Stimulated activated CD8-positive, alpha-beta memory T cell treated with anti-CD3 and anti-CD28 coated beads, Interleukin-4, amount 100 ng/mL, for 24 hours (primary cell): ENCODE data around the gene CDH4.
"Not testable (repeated sequence)": the region's sequence is repeated elsewhere in the genome, so short reads cannot be mapped to it uniquely, and the experiment has no call there.

Source experiments
- DNase-seq: peaks from one replicate; pipeline ENCODE4 v3.0.0-alpha.2; 2020; ENCODE audit warnings: low read depth

CDH4 gene

DNA sequence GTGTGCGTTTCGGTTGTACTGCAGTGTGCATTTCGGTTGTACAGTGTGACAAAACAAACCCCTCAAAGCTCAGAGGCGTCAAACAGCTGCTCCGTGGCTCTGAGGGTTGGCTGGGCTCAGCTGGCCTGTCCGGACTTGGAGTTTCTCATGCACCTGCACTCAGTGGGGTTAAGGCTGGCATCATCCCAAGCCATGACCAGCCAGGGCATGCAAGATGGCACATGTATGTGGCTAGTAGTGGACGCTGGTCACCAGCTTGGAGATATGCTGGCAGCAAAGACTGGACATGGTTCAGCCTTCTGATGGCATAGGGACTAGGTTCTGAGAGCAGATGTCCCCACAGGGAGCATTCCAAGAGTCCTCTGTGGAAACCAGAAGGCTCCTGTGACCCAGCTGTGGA lies 187.2 kb downstream of the CDH4 start:
- no peak for DNase-seq

DNA sequence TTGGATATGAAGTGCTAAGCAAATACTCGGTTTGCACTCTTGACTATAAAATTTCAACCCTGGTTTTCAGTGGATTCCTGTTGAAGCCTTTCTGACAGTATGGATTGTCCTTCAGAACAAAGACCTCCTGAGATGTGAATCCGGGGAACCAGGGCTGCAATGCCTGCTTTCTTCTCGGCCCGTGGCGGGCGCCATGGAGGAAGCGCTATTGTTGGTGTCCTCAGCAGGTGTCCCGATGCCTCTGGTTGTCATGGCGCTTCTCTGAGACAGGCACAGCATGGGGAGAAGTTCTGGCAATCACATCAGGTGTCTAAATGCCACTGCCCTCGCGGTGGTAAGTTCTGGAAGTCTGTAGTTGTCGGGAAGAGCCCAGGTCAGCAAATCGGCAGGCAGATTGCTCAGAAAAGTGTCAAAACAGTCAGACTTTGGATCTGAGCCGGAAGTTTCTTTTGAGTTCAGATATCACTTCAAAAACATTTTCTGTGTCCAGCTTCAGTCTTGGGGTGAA lies 188.5 kb downstream of the CDH4 start:
- DNase-seq, result no peak

DNA sequence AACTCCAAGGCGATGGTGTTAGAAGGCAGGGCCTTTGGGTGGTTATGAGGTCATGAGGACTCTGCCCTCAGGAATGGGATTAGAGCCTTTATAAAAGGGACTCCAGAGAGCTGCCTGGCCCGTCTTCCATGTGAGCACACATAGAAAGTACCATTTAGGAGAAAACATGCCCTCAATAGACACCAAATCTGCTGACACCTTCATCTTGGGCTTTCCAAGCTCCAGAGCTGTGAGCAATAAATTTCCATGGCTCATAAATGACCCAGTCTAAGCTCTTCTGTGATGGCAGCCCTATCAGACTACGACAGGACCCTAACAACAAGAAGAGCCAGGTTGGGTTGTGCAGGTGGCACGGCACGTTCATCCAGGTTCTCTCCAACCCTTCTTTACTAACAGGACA lies 189.5 kb downstream of the CDH4 start:
- DNase-seq, result no peak

DNA sequence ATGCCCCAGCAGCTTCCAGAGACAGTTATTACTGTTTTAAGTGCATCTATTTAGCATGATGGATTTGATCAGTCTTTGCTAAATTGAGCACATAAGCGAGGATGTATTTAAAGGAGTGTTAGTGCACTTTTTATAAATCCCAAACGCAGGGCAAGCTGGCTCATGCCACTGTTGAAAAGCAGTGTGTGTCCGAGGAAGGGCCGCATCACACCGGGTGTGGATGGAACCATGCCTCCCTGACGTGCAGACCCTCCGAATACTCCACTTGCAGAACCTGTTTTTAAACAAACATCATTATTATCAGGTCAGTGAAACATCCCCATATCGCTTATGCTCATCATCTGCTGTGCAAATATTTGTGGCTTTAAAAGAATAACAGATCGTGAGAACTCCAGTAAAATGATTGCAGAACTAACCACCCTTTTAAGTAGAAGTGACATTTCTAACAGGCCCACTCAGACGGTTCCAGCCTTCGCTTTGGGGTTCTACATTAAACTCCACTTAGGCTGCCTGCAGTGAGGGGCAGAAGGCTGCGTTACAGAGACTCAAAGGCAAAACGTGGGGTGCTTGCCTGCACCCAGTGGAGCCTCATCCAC lies 190.1 kb downstream of the CDH4 start:
- DNase-seq, result no peak

DNA sequence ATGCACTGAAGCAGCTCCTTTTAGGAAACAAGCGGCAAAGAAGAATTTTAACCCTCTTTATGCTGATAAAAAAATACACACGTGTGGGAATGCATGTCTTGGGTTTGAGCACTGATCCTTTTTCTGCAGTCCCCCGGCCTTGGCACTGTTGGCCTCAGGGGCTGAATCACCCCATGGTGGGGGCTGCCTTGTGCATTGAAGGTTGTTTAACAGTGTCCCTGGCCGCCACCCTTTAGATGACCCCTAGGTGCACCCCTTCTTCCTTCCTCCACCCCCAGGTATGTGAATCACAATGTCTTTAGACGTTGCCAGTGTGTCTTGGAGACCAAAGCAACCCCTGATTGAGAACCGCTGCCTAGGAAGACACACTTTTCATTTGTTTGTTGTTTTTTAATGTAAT lies 190.7 kb downstream of the CDH4 start:
- DNase-seq, result no peak

DNA sequence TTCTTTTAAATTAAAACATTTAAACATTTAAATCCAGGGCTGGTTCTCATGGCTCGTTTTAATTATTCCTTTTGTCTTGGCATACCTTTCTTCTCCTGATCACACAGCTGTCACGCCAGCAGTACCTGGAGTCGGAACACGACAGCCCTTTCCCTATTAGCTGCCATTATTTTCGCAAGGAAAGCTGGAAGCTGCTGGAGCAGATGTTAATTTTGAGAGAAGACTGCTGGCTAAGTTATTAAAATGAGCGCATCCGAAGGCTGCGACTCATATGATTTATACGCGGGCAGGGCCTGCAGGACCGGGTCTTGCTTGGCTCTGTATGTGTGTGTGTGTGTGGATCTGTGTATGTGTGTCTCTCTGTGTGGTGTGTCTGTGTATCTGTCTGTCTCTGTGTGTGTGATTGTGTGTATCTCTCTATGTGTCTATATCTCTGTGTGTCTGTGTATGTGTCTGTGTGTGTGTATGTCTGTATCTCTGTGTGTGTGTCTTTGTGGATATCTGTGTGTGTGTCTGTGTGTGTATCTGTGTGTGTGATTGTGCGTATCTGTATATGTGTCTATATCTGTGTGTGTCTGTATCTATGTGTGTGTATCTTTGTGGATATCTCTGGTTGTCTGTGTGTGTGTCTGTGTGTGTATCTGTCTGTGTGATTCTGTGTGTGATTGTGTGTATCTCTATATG lies 191.5 kb downstream of the CDH4 start:
- DNase-seq, result no peak

DNA sequence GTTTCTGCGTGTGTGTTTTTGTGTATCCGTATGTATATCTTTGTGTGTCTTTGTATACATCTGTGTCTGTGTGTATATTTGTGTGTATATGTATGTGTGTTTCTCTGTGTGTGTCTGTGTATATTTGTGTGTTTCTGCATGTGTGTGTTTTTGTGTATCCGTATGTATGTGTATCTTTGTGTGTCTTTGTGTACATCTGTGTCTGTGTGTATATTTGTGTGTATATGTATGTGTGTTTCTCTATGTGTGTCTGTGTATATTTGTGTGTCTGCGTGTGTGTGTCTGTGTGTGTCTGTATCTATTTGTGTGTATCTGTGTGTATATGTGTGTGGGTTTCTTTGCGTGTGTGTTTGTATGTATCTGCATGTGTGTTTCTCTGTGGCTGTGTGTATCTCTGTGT lies 192.6 kb downstream of the CDH4 start:
- no peak for DNase-seq

DNA sequence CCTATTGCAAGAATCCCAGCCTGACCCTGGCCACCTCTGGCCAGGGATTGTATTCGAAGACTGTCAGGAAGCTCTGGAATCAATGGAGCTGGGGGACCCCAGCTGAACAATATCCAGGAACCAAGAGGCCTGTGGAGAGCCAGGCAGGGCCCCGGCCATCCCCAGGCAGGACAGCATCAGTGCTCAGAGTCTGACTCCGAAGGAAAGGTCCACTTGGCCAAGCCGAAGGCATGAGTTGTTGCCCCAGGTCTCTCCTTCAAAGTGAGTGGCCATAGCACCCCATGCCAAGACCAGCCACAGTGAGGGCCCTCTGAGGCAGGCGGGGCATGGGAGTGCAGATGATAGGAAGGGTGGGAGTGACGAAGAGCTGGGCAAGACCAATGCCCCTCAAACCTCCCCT lies 193.1 kb downstream of the CDH4 start:
- no peak for DNase-seq

DNA sequence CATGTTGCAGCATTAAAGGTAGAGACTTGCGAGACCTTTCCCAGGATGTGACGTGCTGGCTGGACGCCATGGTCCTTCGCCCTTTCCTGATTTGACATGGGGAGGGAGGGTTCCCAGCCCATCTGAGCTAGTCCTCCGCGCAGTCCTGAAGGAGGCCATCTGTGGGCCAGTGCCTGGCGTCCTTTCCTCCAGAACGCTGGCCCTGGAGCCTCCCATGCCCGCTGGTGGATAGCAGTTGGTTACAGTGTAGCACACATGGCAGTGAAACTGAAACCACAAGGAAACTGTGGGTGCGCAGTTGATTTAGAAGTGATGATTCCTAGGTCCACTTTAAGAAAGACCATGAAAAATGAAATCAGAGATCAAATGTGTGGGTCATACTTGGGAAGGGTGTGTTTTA lies 193.7 kb downstream of the CDH4 start:
- DNase-seq, result no peak

DNA sequence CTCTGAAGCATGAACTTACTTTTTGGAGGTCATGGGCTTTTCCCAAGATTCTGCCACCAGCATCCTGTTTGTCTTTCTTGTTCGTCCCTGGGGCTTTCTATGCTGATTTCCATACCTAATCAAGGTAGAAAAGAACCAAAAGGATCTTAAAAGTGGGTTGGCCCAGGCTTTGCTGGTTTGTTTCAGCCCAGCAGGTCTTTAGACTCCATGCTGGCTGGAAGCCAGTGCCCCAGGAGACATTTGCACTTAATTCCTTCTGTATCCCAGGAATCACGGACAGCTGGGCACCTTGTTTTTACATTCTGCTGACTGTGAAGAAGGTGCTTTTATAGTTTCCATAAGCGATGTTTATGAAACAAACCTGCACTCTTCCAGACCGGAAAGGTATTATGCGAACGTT lies 195.9 kb downstream of the CDH4 start:
- no peak for DNase-seq

DNA sequence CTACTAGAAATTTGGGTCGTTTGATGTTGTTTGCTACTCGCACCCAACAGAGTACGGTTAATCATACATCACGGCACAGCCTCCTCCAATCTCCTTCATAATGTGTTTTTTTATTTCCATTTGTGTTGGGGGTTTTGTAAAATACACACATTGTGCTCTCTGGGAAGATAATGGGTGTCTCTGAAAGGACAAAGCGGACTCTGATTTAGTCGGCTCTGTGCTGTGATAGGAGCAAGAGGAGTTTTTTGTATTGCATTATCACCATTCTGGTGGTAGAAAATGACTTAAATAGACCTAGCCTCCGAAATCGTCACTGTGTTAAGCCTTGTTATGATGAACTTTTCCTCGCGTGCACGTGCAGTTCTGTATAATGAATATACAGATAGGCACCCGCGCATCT lies 196.3 kb downstream of the CDH4 start:
- no peak for DNase-seq

DNA sequence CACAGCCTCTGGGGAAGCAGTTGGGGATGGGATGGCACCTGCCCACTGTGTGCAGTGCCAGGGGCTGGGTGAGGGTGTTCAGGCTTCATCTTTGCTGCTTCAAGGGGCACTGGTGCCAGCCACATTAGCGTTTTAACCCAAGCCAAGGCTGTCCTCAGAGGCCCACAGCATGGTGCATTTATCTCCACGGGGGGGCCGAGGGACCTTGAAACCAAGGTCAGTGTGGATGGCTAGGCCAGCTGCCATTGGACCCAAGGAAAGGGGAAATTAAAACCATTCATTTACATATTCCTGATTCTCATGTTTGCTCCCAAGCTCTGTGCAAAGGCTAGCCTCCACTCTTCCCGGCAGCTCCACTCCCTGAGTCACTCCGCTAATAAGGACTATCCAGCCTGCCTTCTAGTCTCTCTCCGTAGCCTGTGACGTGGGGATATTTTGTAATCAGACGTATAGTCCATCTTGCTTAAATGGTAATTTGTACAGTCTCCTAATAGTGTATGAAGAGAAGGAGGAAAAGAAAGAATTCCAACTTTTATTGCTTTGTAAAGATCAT lies 197.1 kb downstream of the CDH4 start:
- no peak for DNase-seq

DNA sequence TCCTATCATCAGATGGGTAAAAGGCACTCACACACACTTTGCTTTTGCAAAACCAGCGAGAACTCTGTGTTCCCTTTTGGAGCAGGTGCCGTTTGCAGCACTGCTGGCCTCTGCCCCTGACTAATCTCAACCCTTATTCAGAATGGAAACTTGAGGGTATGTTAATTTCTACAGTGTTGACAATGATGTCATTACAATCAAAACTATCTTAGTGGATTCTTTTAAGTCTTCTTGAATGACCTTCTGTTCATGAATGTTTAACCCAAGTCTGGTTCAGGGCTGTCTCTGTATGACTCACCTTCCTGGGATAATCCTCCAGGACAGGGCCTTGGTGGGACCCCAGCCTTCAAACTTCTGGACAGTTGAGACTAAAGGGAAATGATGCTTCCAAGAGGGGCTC lies 197.9 kb downstream of the CDH4 start:
- DNase-seq, result no peak

DNA sequence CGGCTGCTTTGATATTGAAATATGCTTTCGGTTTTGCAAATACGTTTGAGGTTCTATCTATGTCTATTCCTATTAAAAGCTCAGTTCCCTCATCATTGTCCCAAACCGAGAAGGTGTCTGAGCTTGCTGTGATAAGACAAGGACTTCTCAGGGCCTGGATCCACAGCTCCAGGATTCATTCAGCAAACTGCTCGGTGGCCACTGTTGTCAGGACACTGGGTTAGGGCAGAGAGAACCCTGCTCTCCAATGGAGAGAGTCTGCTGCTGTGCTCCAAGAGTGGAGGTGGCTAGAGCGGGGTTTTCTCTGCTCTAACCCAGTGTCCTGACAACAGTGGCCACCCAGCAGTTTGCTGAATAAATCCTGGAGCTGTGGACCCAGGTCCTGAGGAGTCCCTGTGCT lies 198.5 kb downstream of the CDH4 start:
- no peak for DNase-seq

DNA sequence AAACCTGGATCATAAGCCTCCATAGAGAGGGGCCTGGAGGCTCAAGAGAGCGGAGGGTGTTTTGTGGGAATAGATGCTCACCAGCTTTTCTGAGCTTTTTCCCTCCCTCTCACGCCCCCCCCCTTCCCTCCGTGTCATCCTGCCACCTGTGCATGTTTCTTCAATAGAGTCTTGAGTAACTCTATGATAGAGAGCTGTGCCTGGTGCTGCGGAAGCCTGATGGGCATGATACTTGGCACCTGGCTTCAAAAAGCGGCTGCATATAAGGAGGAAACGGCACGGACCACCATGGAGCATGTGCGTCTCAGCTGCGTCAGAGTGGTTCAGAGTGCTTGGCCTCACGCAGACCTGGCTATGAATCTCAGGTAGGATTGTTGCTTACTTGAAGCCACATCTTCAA lies 198.9 kb downstream of the CDH4 start:
- no peak for DNase-seq

DNA sequence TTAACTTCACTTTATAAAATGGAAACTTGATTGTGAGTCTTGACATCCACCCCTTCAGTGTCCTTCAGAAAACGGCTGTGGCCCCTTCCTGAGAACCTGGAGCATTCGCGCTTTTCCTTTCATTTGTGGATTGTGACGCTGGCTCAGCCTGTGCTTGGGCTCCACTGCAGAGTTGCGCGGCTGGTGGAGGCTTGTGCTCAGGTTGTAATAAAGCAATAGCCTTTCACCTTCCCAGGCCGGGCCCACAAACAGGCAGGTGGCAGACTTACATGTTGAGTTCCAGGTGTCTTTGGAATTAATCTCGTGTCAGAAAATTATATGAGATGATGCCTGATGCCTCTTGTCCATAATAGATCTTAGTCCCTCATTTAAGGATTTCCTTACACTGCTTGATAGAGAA lies 199.9 kb downstream of the CDH4 start:
- no peak for DNase-seq

DNA sequence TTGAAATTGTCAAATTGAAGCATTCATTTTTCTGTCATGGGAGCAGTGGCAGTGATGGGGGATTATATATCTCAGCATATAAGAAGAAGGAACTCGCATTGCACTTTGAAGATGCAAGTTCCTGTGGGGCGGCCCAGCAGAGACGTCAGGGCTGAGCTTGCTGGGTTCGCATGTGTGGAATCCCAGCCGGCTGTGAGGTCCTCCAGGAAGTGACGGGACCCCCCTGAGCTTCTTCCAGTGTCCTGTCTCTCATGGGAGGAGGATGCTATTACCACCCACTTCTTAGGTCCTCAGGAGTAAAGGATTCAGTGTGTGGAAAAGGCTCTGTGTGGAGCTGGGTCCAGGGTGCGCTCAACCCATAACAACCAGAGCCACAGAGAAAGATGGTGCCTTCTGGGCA lies 201.2 kb downstream of the CDH4 start:
- no peak for DNase-seq

DNA sequence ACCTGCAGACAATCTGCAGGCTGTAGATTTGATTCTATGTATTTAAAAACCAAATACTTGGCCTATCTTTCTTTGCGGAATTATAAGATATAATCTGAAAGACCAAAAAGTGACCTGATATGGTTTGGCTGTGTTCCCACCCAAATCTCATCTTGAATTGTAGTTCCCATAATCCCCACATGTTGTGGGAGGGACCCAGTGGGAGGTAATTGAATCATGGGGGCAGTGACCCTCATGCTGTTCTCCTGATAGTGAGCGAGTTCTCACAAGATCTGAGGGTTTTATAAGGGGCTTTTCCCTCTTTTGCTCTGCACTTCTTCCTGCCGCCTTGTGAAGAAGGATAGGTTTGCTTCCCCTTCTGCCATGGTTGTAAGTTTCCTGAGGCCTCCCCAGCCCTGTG lies 201.6 kb downstream of the CDH4 start:
- DNase-seq, result not testable (repeated sequence)

DNA sequence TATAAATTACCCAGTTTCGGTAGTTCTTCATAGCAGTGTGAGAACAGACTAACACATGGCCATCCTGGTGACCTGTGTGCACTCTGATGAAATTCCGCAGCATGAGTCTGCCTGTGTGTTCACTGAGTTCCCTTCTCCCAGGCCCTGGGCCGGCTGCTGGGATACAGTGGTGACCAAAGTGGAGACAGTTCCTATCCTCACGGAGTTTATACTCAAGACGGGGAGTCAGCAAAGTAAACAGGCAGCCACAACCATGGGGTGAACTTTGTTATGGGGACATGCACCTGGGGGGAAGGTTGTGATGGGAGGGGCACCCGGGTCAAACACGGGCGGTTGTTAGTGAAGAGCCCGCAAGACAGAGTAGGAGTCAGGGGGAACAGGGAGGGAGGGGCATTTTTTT lies 202.0 kb downstream of the CDH4 start:
- no peak for DNase-seq

DNA sequence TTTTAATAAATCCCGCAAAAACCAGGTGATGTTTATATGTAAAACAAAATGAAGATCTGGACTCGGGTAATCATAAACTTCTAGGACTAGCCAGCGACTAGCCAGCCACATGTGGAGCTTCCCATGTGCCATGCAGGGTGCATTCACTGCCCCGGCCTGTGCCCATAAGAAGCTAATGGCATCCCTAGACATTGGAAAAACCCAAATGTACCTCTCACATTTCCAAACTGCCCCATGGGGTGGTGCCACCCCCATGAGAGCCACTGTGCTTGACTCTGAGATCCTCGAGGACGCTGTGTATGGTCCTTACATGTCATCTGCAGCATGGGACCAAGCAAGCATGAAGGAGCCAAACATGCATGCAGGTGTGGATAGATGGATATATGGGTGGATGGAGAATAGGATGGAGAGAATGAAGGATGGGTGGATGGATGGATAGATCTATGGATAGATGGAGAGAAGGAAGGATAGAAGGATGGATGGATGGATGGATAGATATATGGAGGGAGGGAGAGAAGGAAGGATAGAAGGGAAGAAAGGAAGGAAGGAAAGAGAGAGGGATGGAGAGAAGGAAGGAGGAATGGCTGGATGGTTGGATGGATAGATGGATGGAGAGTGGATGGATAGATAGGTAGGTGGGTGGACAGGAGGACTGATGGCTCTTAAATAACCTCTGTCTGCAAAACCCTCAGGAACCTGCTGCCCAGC lies 203.6 kb downstream of the CDH4 start:
- DNase-seq, result no peak

DNA sequence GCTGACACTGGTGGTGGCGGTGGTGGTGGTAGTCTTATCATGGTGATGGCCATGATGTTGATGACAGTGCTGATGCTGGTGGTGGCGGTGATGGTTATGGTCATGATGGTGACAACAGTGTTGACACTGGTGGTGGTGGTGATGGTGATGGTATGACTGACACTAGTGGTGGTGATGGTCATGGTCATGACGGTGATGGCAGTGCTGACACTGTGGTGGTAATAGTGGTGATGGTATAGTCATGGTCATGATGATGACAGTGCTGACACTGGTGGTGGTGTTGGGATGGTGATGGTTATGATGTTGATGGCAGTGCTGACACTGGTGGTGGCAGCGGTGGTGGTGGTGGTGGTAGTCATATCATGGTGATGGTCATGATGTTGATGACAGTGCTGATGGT lies 205.7 kb downstream of the CDH4 start:
- DNase-seq, result no peak

DNA sequence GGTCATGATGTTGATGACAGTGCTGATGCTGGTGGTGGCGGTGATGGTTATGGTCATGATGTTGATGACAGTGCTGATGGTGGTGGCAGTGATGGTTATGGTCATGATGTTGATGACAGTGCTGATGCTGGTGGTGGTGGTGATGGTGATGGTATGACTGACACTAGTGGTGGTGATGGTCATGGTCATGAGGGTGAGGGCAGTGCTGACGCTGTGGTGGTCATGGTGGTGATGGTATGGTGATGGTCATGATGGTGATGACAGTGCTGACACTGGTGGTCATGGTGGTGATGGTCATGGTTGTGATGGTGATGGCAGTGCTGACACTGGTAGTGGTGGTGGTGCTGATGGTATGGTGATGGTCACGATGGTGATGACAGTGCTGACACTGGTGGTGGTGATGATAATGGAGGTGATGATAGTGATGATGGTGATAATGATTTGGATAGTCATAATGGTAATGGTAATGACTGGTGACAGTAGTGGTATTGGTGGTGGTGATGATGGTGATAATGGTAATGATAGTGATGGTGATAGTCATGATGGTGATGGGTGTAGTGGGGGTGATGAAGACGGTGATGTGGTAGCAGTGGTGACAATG lies 206.2 kb downstream of the CDH4 start:
- no peak for DNase-seq

DNA sequence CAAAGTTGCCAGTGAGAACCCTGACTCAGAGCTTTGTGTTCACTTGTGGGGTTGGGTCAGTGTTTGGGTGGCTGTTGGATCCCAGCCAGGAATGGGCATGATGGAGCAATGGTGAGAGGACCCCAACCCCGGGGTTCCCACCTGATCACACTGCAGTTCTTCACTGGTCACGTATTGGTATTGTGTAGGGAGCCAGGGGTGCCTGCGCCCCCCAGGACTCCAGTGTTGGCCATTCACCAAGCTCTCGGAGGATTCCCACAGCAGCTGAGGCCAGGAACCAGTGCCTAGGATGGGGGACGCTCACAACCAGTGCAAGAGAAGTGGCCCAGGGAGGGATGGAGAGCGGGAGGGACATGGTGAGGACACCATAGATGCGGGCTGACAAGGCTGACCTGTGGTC lies 207.2 kb downstream of the CDH4 start:
- no peak for DNase-seq
